ENCODE data around the gene TTC7B.

DNA sequence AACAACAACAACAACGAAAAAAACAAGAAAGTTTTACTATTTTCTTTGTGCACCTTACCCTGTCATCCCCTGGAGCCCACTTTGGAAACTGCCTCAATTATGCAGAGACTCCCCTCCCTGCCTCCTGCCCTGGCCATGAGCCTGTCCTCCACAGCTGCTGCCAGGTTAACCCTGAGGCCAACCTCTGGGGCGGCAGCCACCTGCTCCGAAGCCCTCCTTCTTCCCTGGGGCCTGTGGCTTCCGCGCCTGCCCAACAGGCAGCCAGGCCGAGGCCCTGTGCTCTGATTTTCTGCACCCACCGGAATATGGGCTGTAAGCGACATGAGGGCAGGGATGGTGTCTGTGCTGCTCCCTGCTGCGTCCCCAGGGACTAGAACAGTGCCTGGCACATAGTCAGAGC lies 236.4 kb downstream of the TTC7B start:
- TF ChIP-seq, protein P1, sequence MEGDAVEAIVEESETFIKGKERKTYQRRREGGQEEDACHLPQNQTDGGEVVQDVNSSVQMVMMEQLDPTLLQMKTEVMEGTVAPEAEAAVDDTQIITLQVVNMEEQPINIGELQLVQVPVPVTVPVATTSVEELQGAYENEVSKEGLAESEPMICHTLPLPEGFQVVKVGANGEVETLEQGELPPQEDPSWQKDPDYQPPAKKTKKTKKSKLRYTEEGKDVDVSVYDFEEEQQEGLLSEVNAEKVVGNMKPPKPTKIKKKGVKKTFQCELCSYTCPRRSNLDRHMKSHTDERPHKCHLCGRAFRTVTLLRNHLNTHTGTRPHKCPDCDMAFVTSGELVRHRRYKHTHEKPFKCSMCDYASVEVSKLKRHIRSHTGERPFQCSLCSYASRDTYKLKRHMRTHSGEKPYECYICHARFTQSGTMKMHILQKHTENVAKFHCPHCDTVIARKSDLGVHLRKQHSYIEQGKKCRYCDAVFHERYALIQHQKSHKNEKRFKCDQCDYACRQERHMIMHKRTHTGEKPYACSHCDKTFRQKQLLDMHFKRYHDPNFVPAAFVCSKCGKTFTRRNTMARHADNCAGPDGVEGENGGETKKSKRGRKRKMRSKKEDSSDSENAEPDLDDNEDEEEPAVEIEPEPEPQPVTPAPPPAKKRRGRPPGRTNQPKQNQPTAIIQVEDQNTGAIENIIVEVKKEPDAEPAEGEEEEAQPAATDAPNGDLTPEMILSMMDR (IDR thresholded peaks at IDR 0.05): no peak
- TF ChIP-seq POLR2A (IDR thresholded peaks at IDR 0.05): no peak
